ENCODE results near the gene DNAJB7. TPM values are rescaled to one million over a fixed set of nuclear protein-coding genes. Genes with fewer than 3 reads are reported as not detected.
A peak's percentile ranks its signal among the peaks of the same experiment; 100 is the strongest.

The DNAJB7 gene
- total and polyA plus RNA-seq, 2 of the 13 experiments (the other 11 are each of a cell fraction or from before 2014, with no cell fraction given): not detected

- TF ChIP-seq ADNP (CRISPR knock-in tag; IDR thresholded peaks at IDR 0.05) (no peak), PRMT3 (CRISPR knock-in tag; IDR thresholded peaks at IDR 0.05; ENCODE audit: borderline replicate concordance, low read depth) (no peak), TARDBP (CRISPR knock-in tag; IDR thresholded peaks at IDR 0.05) (no peak), ZNF446 (CRISPR knock-in tag; IDR thresholded peaks at IDR 0.05) (peak; percentile 76; the same call in 1 of the 2 replicates), FOXJ3 (CRISPR knock-in tag; IDR thresholded peaks at IDR 0.05; ENCODE audit: borderline replicate concordance) (no peak), ZMAT3 (CRISPR knock-in tag; conservative IDR thresholded peaks at IDR 0.05) (no peak; the same call in 1 of the 2 replicates), RFX5 (IDR thresholded peaks at IDR 0.05; ENCODE audit: low read depth, low read length) (no peak), ZUFSP (CRISPR knock-in tag; IDR thresholded peaks at IDR 0.05; ENCODE audit: borderline replicate concordance) (no peak), SYNCRIP (IDR thresholded peaks at IDR 0.05; ENCODE audit: insufficient read depth, low read depth, low read length) (no peak), SKI (IDR thresholded peaks at IDR 0.05; ENCODE audit: partially characterized antibody) (no peak), ZNF496 (CRISPR knock-in tag; IDR thresholded peaks at IDR 0.05; ENCODE audit: insufficient replicate concordance) (no peak), EEA1 (CRISPR knock-in tag; IDR thresholded peaks at IDR 0.05; ENCODE audit: borderline replicate concordance) (no peak), GABPB1 (CRISPR knock-in tag; IDR thresholded peaks at IDR 0.05) (peak; percentile 98), YY1 (IDR thresholded peaks at IDR 0.05; ENCODE audit: insufficient read depth, insufficient replicate concordance, low read depth, low read length) (peak; percentile 48), HDAC2 (CRISPR knock-in tag; IDR thresholded peaks at IDR 0.05) (peak; percentile 14; the same call in 1 of the 2 replicates), CBX5 (CRISPR knock-in tag; IDR thresholded peaks at IDR 0.05; ENCODE audit: borderline replicate concordance) (no peak), ZNF10 (CRISPR knock-in tag; IDR thresholded peaks at IDR 0.05; ENCODE audit: borderline replicate concordance, low read depth) (0 out of 2 replicates have a peak, but pooled peaks have one; percentile 36), SMC3 (IDR thresholded peaks at IDR 0.05; ENCODE audit: low read length) (no peak), TGIF2 (CRISPR knock-in tag; IDR thresholded peaks at IDR 0.05) (no peak), NR2F1 (CRISPR knock-in tag; IDR thresholded peaks at IDR 0.05) (no peak), ZBTB38 (CRISPR knock-in tag; IDR thresholded peaks at IDR 0.05) (peak; percentile 72; the same call in 1 of the 2 replicates), PLSCR1 (CRISPR knock-in tag; IDR thresholded peaks at IDR 0.05; ENCODE audit: borderline replicate concordance) (no peak)
- TF ChIP-seq, protein P1, sequence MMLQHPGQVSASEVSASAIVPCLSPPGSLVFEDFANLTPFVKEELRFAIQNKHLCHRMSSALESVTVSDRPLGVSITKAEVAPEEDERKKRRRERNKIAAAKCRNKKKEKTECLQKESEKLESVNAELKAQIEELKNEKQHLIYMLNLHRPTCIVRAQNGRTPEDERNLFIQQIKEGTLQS (CRISPR knock-in tag; IDR thresholded peaks at IDR 0.05): no peak
- TF ChIP-seq, protein P2, sequence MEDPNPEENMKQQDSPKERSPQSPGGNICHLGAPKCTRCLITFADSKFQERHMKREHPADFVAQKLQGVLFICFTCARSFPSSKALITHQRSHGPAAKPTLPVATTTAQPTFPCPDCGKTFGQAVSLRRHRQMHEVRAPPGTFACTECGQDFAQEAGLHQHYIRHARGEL (CRISPR knock-in tag; IDR thresholded peaks at IDR 0.05): 0 out of 2 replicates have a peak, but pooled peaks have one; percentile 81
- TF ChIP-seq, protein P3, sequence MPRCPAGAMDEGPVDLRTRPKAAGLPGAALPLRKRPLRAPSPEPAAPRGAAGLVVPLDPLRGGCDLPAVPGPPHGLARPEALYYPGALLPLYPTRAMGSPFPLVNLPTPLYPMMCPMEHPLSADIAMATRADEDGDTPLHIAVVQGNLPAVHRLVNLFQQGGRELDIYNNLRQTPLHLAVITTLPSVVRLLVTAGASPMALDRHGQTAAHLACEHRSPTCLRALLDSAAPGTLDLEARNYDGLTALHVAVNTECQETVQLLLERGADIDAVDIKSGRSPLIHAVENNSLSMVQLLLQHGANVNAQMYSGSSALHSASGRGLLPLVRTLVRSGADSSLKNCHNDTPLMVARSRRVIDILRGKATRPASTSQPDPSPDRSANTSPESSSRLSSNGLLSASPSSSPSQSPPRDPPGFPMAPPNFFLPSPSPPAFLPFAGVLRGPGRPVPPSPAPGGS (CRISPR knock-in tag; IDR thresholded peaks at IDR 0.05): no peak; the same call in 1 of the 2 replicates
These were observed 42.9 kb downstream of the DNAJB7 start, which contains the start of gene SLC25A17 (continued) for GRCh38 chr22:40818747-40819598.

Measured in HepG2 (cell line).